Endothelial cell of umbilical vein (primary cell): ENCODE results near the gene SNCG.

ENCODE experiments used
- EZH2 ChIP-seq: IDR thresholded peaks from 2 replicates; pipeline ENCODE4 v1.6.1; 2012; ENCODE audit warnings: borderline replicate concordance, low read depth, mild to moderate bottlenecking, moderate library complexity, low read length, inconsistent platforms; ENCODE audit not compliant: severe bottlenecking
- GATA2 ChIP-seq: IDR thresholded peaks from 2 replicates; pipeline ENCODE4 v1.7.0; 2011; ENCODE audit warnings: low read depth, mild to moderate bottlenecking, moderate library complexity, mixed read lengths, low read length; ENCODE audit not compliant: insufficient read length, insufficient read depth
- JUN ChIP-seq: IDR thresholded peaks from 2 replicates; pipeline ENCODE4 v1.6.1; 2011; ENCODE audit warnings: borderline replicate concordance, low read depth; ENCODE audit not compliant: insufficient read length, insufficient read depth
- MYC ChIP-seq: IDR thresholded peaks from one replicate; pipeline ENCODE4 v1.6.1; 2011; ENCODE audit warnings: mild to moderate bottlenecking, low read depth, low read length
- POLR2A ChIP-seq: IDR thresholded peaks from 2 replicates; pipeline ENCODE4 v1.6.1; 2012; ENCODE audit warnings: low read depth, mild to moderate bottlenecking, control low read depth, low read length
- POLR2AphosphoS5 ChIP-seq: IDR thresholded peaks from 2 replicates; pipeline ENCODE4 v1.6.1; 2012; ENCODE audit warnings: low read depth, mild to moderate bottlenecking, control low read depth, low read length, moderate library complexity; ENCODE audit not compliant: insufficient read depth
- TF ChIP-seq, protein P1 (sequence below), 2 donors: IDR thresholded peaks; 1 replicate in 1 of 2; 2 replicates in 1 of 2; pipeline ENCODE4 v1.5.1; 2011; ENCODE audit warnings: low read length in 2 of 2, mild to moderate bottlenecking in 2 of 2, moderate library complexity in 2 of 2, control low read depth in 1 of 2, inconsistent platforms in 1 of 2, low read depth in 1 of 2; ENCODE audit not compliant: insufficient read depth in 1 of 2; ENCODE audit errors: extremely low read depth in 1 of 2

- TF ChIP-seq EZH2 (no peak), POLR2A (no peak), POLR2AphosphoS5 (no peak), JUN (no peak), GATA2 (no peak), MYC (no peak)
- TF ChIP-seq, protein P1, sequence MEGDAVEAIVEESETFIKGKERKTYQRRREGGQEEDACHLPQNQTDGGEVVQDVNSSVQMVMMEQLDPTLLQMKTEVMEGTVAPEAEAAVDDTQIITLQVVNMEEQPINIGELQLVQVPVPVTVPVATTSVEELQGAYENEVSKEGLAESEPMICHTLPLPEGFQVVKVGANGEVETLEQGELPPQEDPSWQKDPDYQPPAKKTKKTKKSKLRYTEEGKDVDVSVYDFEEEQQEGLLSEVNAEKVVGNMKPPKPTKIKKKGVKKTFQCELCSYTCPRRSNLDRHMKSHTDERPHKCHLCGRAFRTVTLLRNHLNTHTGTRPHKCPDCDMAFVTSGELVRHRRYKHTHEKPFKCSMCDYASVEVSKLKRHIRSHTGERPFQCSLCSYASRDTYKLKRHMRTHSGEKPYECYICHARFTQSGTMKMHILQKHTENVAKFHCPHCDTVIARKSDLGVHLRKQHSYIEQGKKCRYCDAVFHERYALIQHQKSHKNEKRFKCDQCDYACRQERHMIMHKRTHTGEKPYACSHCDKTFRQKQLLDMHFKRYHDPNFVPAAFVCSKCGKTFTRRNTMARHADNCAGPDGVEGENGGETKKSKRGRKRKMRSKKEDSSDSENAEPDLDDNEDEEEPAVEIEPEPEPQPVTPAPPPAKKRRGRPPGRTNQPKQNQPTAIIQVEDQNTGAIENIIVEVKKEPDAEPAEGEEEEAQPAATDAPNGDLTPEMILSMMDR (IDR thresholded peaks at IDR 0.05; ENCODE audit: extremely low read depth in 1 of 2, insufficient read depth in 1 of 2, low read depth in 1 of 2, low read length in 2 of 2): no peak
Measured at GRCh38 chr10:86954681-86955500, 3.5 kb upstream of the SNCG start.
